AG10803 (cell line): ENCODE measurements around the gene DNAJA1.
"Not testable (repeated sequence)": the region's sequence is repeated elsewhere in the genome, so short reads cannot be mapped to it uniquely, and the experiment has no call there.

Experiments
- DNase-seq: peaks from one replicate; pipeline ENCODE4 v3.0.0; 2010; ENCODE audit warnings: low read depth
- H3K4me3 ChIP-seq: 2 replicates; pipeline ENCODE4 v1.5.1; 2011; ENCODE audit warnings: mild to moderate bottlenecking, low read length, control low read depth
- TF ChIP-seq, protein P1 (sequence below): conservative IDR thresholded peaks from 2 replicates; pipeline ENCODE4 v1.5.1; 2011; ENCODE audit warnings: mild to moderate bottlenecking, low read length, control low read depth, inconsistent platforms

DNAJA1 gene

DNA sequence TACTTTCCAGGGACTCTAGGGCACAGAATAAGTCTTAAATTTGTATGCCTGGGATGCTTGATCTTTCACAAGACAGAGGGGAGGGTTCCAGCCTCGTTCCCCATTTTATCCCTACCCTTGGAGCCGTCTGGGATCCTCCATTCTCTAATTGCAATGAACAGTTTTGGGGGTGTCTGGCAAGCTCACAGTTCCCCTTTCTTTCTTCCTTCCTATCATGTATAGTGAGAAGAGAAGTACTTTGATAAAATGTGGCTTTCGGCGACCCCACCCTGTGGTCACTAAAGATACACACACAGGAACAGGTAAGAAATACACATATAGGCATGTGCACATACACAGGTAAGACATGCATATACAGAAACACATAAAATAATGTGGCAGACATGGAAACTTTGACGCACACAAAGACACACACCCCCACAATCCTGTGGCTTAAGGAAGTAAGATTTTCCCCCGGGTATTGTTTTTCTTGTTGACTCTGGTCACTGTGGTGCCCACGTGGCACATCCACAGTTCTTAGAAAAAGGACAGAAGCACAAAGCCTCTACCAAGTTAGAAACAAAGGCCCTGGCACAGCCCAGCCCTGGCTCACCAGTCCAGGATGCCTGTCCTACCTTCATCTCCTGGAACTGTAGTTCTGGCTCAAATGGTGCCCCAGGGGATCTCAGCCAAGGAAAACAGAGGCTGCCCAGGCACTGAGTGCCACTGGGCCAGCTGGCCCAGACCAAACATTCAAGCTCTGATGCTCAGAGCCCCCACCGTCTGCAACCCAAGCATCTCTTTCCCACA lies 57.7 kb downstream of the DNAJA1 start:
- TF ChIP-seq, protein P1, sequence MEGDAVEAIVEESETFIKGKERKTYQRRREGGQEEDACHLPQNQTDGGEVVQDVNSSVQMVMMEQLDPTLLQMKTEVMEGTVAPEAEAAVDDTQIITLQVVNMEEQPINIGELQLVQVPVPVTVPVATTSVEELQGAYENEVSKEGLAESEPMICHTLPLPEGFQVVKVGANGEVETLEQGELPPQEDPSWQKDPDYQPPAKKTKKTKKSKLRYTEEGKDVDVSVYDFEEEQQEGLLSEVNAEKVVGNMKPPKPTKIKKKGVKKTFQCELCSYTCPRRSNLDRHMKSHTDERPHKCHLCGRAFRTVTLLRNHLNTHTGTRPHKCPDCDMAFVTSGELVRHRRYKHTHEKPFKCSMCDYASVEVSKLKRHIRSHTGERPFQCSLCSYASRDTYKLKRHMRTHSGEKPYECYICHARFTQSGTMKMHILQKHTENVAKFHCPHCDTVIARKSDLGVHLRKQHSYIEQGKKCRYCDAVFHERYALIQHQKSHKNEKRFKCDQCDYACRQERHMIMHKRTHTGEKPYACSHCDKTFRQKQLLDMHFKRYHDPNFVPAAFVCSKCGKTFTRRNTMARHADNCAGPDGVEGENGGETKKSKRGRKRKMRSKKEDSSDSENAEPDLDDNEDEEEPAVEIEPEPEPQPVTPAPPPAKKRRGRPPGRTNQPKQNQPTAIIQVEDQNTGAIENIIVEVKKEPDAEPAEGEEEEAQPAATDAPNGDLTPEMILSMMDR: no peak
- no peak for DNase-seq
- H3K4me3 ChIP-seq: no peak overlapping the region

DNA sequence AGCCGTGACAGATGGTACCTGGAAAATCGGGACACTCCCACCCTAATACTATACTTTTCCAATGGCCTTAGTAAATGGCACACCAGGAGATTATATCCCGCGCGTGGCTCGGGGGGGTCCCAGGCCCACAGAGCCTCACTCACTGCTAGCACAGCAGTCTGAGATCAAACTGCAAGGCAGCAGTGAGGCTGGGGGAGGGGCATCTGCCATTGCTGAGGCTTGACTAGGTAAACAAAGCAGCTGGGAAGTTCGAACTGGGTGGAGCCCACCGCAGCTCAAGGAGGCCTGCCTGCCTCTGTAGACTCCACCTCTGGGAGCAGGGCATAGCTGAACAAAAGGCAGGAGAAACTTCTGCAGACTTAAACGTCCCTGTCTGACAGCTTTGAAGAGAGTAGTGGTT lies 60.6 kb downstream of the DNAJA1 start:
- not testable (repeated sequence) for DNase-seq, H3K4me3 ChIP-seq
